HG02642 (cell line): ENCODE data around the gene AUTS2.
"Not testable (repeated sequence)": the region's sequence is repeated elsewhere in the genome, so short reads cannot be mapped to it uniquely, and the experiment has no call there.

Source experiments
- ATAC-seq: cut with Tn5 transposase; IDR thresholded peaks from one replicate; pipeline ENCODE4 v1.9.1; 2021; ENCODE audit warnings: mild to moderate bottlenecking; ENCODE audit not compliant: unreplicated experiment, poor library complexity

Gene AUTS2

DNA sequence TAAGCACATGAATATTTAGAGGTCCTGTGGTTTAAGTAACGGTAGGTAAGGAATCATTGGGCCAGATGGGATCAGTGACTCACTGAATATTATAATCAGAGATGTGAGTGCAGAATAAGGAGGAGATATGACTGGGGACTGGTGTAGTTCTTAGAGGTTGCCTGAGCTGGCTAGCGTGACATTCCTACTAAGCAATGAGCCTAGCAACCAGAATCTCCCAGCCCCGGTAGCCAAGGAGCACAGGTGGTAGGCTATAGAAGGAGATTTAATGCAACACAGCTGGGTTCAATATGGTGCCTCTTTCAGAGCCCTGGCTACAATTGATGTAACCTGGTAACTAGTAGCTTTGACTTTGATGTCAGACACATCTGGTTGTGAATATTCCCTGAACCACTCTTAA is 641.6 kb downstream of the AUTS2 start:
- no peak for ATAC-seq

DNA sequence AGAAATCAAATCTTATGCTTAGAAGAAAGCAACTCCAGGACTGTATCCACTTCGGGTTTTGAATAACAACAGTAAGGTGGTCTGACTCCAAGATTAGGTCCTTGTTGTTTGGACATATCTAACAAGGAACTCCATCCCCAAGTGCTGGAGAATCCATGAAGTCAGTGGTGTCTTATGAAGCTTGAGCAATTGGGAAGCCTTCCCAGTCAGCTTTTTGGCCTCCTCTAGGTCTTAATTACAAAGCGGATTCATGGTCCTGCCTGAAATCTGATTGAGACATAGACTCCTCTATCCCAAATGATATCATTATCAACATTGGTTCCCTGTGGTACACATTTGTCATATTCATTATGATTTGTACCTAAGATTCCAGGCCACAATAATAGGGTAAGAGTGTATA is 642.6 kb downstream of the AUTS2 start:
- no peak for ATAC-seq

- ATAC-seq: no peak
Observed at GRCh38 chr7:70241536-70242175, 643.4 kb downstream of the AUTS2 start.

DNA sequence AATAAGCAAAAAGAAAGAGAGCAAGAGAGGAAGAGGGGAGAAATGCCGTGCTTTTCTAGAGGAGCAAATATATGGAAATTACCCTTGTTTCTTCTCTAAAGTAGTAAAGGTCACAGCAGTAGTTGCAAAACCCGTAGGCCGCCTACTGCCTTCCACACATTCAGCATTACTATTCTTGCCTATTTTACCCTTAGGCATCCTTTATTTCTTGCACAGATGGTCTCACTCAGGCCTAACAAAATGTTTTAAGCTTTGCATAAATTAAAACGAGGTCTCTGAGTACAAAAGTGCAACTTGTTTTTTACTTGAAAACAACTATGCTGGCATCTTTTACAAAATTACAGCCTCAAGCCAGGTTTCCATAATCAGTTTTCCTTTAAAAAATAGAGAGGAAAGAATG is 644.6 kb downstream of the AUTS2 start:
- no peak for ATAC-seq

GRCh38 chr7:70243443-70243842 is 645.2 kb downstream of the AUTS2 start:
- no peak for ATAC-seq

DNA sequence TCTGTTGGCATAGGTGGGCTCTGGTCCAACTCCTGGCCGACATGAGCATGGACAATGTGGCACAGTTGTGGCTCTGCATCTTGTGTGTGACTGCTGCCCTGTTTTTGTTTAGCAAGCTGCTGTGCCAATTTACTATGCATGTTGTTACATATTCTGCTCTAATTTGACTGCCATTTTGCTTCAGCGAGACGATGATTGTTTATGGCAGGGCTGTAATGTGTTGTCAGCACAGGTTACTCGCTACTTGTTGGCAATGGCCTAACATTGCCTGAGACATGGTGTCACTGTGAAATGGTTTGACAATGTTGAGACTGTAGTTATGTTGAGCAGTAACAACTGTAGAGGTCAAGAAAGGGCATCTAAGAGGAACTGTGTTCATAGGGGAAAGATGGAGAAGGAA is 659.6 kb downstream of the AUTS2 start:
- ATAC-seq: no peak

GRCh38 chr7:70259502-70259901 is 661.2 kb downstream of the AUTS2 start:
- ATAC-seq: no peak

DNA sequence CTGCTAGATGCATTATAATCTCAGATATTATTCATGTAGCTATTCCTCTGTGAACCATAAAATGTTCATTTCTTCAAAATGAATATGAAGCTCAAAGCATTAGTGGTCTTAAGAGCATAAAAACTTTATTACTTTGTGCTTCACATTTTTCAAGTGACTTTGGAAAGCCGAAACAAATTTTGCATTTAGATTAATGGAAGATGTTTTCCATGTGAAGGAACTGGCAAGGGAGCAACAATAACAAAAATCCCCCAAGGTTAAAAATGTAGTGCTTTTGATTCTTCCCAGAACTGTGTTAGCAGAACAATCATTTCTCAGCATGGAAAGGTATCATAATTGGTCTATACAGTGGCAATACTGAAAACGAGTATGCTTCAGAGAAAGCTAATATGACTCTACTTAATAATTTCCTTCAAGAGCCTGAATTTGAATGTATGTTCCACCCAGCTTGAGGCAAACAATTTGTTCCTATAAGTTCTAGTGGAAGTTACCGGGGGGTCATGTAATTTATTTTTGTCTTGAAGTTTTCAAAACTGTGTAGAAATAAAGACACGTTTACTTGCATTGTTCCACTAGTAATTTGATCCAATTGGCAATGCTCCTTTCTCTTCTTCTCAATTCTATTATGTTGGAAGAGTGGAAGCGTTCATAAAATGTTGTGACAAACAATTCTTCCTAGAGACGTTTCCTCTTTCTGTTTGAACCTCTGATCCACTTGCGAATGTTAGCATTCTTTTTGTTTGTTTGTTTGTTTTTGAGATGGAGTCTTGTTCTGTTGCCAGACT is 665.4 kb downstream of the AUTS2 start:
- ATAC-seq: no peak

DNA sequence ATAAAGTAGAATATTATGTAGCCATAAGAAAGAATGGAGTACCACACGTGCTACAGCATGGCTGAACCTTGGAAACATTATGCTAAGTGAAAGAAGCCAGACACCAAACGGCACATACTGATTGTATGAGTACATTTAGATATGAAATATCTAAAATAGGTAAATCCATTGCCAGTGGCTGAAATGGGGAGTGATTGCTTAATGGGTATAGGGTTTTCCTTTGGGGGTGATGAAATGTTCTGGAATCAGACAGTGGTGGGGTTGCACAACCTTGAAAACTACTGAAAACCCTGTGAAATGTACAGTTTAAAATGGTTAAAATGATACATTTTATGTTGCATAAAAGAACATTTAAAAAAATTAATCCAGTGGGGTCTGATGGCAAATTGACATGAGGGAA is 667.9 kb downstream of the AUTS2 start:
- no peak for ATAC-seq

- ATAC-seq: no peak
Observed at GRCh38 chr7:70267381-70268120, 669.3 kb downstream of the AUTS2 start.

DNA sequence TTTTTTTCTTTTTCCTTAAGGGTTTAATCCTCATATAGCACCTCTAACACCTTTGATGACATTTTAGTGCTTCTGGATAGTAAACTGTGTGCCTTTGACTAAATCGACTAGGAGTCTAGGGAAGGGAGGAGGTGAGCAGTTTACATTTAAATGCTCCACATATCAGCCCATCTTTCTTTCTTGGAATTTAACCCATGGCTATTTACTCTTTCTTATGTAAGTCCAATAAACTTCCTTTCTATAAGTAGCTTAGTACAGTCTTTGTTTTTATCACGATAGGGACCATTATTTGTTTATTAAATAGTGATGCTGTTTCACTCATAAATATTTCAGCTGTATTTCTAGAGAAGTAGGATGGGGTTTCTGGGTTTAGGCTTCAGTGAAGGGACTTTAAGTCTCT is 669.9 kb downstream of the AUTS2 start:
- no peak for ATAC-seq

- no peak for ATAC-seq
Observed at GRCh38 chr7:70270149-70270548, 671.9 kb downstream of the AUTS2 start.

DNA sequence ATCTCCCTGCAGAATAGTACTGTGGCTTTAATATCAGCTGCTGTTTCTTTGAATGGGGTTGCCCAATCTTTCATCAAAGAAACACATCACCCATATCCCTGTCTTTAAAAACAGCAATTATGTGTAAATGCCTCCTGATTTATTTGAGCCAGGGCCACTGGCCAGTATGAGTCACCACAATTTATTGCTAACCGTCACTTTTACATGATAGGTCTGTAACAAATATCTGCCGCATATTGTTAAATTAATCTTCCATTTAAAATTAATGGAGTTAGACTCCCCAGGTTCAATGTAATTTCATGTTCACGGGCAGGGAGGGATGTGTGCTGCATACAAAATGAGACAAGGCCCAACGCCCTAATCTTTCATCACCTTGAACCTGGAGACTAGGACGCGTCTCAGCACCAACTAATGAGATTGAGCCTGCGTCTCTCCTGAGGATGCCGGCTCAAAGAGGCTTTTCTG is 673.4 kb downstream of the AUTS2 start:
- no peak for ATAC-seq

- not testable (repeated sequence) for ATAC-seq
Observed at GRCh38 chr7:70275570-70275969, 677.3 kb downstream of the AUTS2 start.

- no peak for ATAC-seq
Observed at GRCh38 chr7:70285187-70285586, 686.9 kb downstream of the AUTS2 start.

DNA sequence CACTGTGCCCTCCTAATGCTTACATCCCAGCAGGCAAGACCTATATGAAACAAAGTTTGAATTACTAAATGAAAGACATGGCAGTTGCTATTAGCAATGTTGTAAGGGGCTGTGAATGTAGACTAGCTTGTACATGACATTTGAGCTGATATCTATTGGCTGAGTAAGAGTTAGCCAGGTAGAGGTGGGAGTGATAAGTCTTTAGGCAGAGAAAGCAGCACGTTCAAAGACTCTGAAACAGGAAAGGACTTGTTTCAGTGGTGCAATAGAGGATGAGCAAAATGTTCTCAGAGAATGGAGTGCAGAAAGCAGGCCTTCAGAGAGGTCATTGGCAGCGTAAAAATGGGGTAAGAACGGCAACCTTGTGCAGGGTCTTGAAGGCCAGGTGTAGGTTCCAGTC is 687.6 kb downstream of the AUTS2 start:
- no peak for ATAC-seq

GRCh38 chr7:70288781-70289456 is 690.6 kb downstream of the AUTS2 start:
- ATAC-seq: no peak

- ATAC-seq: no peak
Observed at GRCh38 chr7:70292716-70293115, 694.4 kb downstream of the AUTS2 start.

- no peak for ATAC-seq
Observed at GRCh38 chr7:70294211-70294911, 696.1 kb downstream of the AUTS2 start.
